OCI-LY7 (cell line): ENCODE data around the gene OBSL1.

Experiments
- EZH2phosphoT487 ChIP-seq: fragments of 200-600 bp; sonication (generic); IDR thresholded peaks from 2 replicates; pipeline ENCODE4 v1.6.1; 2018; ENCODE audit warnings: low read depth, borderline replicate concordance, mild to moderate bottlenecking, mixed run types, antibody characterized with exemption, low read length, moderate library complexity, mixed read lengths
- TF ChIP-seq, protein P1 (sequence below): fragments of 200-600 bp; sonication (generic); conservative IDR thresholded peaks from 2 replicates; pipeline ENCODE4 v1.5.1; 2014; ENCODE audit warnings: mild to moderate bottlenecking, antibody characterized with exemption, low read length, moderate library complexity, mixed read lengths

DNA sequence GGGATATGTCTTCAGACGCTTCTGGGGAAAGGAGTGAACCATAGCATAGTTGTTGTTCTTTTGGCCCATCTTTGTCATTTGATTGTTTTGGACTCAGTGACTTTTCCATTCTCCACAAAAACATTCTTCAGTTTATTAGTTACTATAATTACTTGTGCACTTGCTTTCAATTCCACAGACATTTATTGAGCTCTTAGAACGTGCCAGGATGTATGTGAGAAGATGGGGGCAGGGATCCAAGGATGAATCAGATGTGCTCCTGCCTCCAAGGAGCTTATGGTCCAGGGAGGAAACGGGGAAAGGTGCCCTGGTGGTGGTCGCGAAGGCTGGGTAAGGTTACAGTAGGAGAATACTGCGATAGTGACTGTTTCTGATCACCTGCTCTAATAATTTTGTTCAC is 49.2 kb upstream of the OBSL1 start:
- TF ChIP-seq, protein P1, sequence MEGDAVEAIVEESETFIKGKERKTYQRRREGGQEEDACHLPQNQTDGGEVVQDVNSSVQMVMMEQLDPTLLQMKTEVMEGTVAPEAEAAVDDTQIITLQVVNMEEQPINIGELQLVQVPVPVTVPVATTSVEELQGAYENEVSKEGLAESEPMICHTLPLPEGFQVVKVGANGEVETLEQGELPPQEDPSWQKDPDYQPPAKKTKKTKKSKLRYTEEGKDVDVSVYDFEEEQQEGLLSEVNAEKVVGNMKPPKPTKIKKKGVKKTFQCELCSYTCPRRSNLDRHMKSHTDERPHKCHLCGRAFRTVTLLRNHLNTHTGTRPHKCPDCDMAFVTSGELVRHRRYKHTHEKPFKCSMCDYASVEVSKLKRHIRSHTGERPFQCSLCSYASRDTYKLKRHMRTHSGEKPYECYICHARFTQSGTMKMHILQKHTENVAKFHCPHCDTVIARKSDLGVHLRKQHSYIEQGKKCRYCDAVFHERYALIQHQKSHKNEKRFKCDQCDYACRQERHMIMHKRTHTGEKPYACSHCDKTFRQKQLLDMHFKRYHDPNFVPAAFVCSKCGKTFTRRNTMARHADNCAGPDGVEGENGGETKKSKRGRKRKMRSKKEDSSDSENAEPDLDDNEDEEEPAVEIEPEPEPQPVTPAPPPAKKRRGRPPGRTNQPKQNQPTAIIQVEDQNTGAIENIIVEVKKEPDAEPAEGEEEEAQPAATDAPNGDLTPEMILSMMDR = no peak
- TF ChIP-seq EZH2phosphoT487 = no peak
